NCI-H82 (cell line): ENCODE data around the gene FBXL20.
"Not testable (repeated sequence)": the region's sequence is repeated elsewhere in the genome, so short reads cannot be mapped to it uniquely, and the experiment has no call there.

ENCODE experiments used
- DNase-seq: peaks from one replicate; lab custom pipeline; 2025; lab: John Stamatoyannopoulos, UW

Gene FBXL20

DNA sequence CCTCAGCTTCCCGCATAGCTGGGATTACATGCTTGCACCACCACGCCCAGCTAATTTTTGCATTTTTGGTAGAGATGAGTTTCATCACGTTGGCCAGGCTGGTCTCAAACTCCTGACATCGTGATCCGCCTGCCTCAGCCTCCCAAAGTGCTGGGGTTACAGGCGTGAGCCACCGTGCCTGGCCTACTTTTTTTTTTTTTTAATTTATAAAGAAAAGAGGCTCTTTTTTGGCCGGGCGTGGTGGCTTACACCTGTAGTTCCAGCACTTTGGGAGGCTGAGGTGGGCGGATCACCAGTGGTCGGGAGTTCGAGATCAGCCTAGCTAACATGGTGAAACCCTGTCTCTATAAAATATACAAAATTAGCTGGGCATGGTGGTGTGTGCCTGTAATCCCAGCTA lies 151.3 kb downstream of the FBXL20 start:
- DNase-seq = not testable (repeated sequence)

DNA sequence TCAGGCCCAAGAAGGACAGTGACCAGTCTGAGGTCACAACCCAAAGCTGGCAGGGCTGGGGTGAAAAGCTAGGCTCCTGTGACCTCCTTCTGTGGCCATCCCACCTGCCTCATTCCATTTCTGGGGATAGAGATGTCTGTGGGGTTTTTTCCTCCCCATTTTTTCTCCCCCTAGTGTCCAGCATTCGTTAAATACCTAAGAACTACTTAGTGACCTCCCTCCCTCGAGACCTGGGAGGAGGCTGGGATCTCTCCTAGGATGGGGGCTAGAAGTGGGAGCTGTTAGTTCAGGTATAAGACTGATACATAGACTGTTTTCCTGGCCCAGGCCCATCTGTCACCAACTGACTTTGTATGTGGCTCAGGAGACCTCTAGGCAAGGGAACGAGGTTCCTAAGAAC lies 155.2 kb downstream of the FBXL20 start:
- DNase-seq = peak; percentile 47

DNA sequence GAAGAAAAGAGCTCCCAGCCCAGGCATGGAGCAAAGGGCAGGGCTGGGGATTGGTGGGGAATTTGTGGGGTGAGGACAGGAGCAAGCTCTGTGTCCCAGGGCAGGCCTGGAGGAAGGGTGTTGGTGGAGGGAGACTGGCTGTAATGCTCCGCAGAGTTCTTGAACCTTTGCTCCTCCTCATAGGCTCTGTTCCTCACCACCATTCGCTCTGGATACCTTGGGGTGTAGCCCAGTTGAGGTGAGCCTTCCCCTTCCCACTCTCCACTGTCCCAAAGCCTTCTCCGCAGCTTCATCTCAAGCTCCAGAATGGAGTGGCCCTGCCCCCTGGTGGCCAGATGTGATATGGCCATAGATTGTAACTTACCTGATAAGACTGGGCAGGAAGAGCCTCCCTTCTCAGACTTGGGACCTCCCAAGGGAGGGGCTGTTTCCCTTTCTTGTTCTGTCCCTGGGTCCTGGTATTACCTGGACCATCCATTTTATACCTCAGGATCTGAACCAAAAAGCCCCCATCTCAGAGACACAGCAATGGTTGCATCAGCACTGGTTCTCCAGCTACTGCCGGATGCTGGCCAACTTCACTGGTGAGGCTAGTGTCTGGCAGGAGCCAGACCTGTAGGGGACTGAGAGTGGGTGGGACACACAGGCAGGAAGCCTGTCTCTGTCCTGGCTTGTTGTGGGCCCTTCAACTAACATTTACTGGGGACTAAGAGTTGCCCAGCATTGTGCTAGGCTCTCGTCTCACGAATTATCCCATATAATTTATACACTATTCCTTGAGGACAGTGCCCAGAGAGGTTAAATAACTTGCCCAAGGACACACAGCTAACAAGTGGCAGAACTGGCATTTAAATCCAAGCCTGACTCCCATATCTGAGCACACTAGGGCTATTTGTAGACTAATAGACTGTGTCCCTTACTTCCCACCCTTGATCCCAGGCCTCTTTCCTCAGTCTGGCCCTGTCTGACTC lies 156.5 kb downstream of the FBXL20 start:
- peak; percentile 94 for DNase-seq

DNA sequence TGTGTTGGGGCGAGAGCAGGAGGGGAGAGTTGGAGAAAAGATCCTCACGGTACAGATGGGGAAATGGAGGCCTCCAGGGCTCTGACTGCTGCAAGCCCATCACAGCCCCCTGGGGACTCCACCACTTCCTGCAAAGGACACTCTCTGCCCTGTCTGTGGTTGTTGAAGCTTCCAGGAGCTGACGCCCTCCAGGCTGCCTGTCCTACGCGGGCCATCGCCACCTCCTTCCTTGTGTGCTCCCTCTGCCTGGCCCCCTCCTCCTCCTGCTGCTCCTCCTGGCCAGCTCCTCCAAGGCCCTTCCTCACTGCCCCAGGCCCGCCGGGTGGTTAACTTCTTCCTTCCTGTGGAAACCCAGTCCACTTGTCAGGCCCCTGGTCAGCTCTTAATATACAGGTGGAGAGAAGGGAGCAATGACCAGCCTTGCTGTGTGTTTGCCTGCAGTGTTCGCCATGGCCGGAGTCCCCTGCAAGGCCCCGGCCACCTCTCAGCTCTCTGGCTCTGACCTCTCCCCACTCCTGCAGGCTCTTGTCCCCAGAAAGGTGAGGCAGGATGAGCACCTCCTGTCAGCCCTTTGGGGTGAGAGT lies 157.3 kb downstream of the FBXL20 start:
- no peak for DNase-seq

DNA sequence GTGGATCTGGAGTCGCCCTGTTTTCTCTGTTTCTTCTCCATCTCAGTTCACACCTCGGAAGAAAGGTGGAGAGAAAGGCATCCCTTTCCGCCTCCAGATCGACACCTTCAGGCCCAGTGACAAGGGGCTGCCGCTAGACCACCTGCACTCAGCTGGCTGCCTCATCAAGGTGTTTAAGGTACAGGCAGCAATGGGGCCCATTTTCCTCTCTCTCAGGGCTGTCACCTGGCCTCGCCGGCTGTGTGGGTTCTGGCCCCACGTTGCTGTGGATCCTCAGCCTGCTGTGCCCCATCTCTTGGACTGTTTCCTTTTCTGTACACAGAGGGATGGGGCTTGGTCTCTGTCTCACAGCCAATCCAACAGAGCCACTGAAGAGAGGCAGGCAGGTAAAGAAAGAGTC lies 158.3 kb downstream of the FBXL20 start:
- no peak for DNase-seq

DNA sequence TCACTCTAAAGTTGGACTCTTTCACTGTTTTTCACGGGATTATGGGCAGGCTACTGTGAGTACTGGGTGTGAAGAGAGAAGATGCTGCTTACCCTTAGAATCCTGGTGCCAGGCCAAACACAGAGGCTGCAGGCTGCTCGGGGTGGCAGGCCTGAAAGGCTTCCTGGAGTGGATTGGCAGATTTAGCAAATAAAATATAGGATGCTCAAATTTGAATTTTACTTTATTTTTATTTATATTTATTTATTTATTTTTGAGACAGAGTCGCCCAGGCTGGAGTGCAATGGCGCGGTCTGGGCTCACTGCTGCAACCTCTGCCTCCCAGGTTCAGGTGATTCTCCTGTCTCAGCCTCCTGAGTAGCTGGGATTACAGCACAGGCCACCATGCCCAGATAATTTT lies 160.8 kb downstream of the FBXL20 start:
- DNase-seq = no peak

DNA sequence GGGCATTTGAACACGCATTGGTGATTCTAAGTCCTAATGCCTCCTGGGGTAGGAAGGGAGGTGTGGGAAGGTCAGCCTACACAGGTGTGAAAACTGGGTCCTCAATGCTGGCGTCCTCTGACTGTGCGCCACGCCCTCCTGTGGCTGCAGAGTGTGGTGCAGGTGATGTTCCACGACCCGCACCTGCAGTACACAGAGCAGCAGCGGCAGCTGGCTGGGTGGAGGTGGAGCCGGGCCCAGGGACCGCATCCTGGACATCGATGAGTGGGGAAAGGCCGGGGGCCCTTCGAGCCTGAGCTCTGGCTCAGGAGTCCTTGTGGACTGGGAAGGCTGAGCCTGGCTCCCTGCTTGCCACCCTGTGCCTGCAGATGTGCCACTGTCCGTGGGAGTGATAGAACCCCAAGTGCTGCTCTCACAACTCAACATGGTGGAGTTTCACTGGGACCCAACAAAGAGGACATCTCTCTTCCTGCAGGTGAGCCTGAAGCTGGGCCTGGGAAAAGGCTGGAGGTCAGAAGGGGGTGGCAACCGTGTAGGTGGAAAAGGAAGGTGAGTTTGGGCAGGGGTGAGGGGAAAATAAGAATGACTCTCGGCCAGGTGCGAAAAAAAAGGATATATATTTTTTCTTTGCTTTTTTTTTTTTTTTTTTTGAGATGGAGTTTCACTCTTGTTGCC lies 161.6 kb downstream of the FBXL20 start:
- DNase-seq = peak; percentile 75

DNA sequence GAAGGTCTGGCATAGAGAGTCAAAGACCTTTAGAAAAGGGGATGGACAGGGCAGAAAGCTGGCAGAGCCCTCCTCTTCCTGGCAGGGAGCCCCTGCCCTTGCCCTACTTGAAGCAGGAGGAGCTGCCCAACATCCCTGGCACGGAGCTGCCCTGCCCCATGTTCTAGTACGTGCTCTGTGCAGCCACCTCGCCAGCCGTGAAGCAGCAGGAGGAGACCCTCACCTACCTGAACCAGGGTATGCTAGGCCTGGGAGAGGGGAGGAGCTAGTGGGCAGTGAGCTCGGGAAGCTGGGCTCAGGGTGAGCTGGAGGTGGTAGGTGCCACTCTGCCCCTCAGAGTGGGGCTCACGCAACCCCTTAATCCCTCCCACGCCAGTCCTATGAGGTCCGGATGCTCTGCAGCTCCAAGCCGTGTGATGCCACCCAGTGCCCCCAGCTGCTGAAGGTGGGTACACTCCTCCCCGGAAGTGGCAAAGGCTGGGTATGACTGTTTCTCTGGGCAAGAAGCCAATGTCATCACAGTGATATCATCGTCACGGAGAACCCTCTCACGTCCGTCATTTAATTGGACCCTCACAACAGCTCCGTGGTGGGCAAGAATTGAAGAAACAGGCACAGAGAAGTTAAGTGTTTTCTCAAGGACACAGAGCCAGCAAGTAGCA lies 163.0 kb downstream of the FBXL20 start:
- DNase-seq = no peak

DNA sequence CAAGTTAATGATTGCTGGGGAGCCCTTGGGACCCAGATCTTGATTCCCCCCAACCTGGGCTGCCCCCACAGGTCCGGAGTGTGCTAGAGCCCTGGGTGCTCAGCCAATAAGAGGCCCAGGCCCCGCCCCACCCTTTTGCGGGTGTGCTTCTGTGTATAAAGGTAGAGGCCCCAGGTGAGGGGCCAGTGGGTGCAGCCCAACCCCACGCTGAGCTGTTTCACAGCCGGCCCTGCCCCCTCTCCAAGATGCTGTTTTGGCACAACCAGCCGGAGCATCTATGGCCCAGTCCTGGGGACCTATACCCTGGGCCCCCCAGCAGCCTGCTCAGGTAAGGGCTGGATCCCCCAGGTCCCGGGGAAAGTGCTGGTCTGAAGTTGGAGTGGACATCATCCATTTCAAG lies 163.8 kb downstream of the FBXL20 start:
- DNase-seq = no peak

DNA sequence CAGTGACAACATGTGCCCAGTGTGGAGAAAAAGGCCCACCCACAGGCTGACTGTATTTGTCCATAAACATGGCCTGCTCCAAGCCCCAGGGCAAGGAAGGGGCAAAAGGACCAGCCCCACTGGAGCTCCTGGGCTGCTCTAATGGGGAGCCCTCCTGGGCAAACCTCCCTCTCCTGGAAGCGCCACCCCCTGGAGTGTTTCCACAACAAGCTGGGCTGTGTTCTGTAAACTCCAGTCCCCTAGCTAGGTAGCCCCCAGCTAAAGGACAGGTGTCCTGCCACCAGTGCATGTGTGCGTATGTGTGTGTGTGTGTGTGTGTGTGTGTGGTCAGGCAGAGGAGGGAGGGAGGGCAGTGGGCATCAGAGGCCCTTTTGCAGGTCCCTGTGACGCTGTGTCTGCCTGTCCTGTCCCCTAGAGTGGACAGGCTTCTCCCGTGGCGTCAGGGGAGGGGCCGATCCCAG lies 164.4 kb downstream of the FBXL20 start:
- DNase-seq = no peak

DNA sequence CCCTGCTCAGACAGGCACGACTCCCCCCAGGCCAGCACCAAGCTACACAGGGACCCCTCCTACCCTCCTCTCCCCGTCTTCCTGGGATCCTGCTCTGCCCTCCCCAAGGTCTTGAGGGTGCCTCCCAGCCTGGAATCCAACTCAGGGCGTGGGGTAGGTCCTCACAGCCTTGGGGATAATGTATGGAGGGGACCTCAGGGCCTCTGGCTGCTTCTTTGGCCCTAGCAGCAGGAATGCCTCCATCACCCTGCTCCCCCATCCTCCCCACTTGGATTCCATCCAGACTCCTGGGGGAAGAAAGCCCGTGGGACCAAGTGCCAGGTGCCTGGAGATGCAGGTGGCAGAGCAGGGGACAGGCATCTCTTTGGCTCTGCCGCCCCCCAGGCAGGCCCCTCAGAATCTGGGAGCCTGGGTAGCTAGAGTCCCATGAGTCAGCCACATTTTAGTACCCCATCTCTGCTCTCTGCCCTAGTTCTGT lies 164.9 kb downstream of the FBXL20 start:
- no peak for DNase-seq

DNA sequence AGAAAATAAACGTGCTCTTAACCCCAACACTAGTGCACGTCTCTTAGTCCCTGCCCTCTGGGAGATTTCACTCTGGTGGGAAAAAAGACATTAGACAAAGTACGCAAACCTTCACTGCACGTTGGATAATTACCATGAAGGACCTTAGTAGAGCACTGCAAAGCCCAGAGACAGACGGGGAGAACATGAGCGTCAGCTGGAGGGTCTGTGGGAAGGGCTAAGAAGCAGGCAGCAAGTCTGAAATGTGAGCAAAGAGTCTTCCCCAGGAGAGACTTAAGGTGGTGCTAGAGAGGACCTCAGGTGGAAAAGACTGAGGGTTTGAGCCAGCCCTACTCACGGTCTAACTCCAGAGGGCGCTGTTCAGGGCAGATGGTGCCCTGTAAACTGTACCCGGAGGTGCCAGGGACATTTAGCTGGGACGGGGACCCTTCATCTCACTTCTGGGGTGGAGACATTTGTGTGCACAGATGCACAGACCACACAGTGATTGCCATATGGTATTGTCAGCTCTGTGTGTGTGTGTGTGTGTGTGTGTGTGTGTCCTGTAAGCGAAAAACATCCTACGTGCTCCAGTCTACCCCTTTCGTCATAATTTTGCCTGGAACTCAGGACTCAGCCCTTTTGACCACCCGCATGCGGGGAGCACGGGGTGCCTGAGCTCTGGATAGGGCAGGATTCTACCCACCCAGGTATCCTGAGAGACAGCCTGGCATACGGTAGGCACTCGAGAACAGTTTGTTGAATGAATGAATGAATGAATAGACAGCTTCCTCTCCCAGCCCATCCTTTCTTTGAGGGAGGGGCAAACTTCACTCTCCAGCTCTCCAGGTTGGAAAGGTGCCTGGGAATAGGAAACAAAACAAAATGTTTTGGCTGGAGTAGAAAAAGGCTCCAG lies 165.6 kb downstream of the FBXL20 start:
- DNase-seq = peak; percentile 96

DNA sequence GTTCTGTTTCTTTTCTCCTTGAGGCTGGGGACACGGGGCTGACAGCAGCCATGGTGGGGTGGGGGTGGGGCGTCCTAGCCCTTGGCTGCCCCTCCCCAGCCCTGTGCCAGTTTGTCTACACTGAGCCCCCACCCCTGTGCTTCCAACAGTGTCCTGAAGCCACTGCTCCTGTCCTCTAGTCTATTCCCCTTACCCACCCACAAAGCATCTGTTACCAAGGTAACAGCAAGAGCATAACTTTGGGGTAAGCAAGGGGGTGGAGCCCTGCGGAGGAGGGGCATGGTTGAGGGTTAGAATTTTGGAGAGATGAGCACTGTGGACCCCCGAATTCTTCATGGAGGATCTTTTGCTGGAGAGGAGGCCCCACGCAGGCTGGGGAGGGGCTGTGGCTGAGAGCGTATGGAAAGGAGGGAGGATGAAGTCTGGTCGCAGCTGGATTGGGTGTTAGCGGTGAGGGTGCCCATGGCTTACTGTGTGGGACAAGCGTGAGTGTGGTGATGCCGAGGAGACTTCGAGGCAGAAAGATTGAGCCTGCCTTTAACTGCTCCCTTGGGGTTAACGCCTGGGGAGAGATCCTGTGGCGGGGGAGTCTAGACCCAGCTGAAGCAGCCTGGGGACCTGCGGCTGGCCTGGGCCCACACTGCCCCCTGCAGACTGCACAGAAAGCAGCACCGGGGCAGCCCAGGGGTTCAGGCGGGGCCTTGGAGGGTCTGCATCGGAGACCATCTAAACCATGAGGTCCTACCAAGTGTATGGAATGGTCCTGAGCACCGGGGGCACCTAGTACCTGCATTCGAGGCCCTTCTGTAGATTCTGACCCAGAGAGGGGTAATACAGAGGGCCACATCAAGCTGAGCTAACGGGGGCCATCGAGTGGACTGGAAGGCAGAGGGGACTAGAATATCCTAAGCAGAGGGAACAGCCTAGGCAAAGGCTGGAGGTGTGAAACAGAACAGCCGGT lies 169.6 kb downstream of the FBXL20 start:
- peak; percentile 93 for DNase-seq

DNA sequence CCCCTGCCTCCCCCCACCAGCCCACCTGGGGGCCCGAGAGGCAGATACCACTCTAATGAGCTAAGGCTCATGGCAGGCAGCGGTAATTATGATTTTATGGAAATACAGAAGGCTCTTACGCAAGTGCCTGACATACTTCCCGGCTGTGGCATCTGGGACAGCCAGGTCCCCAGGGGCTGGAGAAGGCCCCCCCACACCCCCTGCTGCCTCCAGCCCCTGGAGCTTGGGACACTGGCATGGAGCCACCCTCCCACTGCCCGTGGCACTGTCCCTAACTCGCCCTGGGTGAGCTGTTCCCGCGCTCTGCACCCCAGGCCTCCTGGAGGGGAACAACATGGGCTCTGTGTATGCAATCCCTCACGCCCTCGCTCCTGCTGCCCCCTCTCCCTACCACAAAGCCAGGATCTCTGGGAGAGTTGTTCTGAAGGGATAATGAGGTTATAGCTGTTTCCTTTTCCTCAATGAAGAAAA lies 170.3 kb downstream of the FBXL20 start:
- DNase-seq = peak; percentile 46

DNA sequence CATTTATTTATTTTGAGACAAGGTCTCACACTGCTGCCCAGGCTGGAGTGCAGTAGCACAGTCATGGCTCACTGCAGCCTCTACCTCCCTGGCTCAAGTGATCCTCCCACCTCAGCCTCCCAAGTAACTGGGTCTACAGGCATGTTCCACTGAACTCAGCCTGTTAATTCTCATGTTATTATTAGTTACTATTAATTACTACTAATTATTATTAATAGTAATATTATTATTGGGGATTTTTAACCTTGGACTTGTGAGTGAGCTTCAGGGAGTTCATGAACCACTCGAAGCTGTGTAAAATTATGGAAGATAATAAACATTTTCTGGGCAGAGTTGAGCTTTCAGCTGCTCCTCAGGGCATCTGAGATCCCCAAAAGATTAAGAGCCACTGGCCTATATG lies 171.1 kb downstream of the FBXL20 start:
- no peak for DNase-seq

DNA sequence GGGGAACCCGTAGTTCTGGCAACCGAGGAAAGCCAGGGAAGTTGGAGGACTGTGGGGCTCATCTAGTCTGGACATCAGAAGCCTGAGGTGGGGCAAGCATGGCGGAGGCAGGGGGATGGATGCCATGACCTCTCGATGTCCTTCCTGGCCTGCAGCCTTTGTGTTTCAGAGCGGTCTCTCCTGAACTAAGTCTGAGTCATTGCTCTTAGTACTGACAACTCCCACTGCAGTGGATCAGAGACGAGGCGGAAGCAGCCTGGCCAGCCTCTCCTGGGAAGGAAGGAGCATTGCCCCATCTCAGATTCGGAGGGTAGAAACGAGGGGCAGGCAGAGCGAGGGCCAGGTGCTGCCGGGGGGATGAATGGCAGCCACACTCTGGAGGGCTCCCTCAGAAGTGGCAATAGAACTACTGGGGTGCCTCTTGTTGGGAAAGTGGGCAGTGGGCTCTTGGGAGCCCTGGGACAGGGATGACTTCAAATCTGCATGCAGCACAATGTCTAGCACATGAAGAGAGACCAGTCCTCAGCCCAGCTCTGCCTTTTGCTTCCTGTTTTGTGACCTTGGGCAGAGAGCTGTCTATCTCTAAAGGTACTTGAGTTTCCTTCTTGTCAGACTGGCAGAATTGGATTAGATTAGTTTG lies 172.0 kb downstream of the FBXL20 start:
- no peak for DNase-seq

DNA sequence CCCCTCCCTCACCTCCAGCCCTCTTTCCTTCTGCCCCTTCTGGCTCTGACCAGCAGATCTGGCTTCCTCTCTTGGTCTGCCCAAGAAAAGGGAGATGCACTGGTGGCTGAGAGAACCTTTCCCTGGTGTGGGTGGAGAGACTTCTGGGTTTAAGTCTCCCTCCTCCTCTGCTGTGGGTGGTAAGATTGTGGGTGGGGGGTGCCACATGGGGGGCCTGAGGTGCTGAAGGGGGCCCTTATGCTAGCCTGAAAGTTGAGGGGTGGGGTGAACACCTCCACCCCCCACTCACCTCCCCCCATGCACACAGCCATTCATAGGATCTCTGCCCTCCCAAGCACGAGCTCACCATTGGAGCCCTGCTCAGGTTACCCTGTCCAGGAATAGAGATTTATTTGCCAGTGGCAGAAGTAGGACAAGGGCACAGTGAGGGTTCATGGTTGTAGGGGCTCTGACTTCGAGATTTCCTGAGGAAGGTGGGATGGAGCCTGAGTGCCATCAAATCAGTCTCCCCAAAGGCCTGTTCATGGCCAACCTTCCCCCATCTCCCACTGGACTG lies 174.0 kb downstream of the FBXL20 start:
- DNase-seq = no peak

DNA sequence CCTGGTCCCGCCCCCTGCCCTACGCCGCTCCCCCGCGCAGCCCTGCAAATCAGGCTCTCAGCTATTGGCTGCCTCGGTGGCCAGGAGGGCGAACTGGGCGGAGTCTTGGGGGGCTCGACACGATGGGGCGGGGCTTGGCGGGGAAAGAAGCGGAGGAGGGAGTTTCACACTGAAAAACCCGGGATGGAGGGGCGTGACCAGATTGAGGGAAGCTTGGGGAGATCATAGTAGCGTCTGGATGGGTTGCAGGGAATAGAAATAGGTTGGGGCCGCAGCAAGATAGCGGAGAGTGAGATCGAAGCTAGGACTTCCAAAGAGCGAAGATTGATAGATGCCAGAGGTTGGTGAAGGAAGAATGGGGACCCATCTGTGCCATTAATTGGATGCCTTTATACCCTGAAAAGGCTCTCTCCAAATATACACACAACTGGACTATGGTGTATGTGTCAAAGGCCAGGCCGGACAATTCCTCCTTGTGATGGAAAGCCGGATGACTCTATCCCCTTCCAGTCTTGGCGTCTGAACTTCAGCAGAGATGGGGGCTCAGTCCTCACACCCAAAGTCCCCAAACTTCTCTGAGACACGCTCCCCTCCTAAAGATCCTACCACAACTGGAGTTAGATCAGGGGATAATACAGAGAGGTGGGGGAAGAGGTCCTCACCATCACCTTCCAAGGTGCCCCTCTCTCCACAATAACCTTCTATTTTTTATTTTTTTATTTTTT lies 175.3 kb downstream of the FBXL20 start:
- DNase-seq = peak; percentile 98
